Measurements from ENCODE around the gene NUDT5. TPM values are rescaled to one million over a fixed set of nuclear protein-coding genes. Genes with fewer than 3 reads are reported as not detected.

Gene NUDT5
- total and polyA plus RNA-seq, 2 of the 13 experiments (the other 11 are each of a cell fraction or from before 2014, with no cell fraction given), result 79.6 to 134 TPM

GRCh38 chr10:12129222-12130111 lies 66.2 kb downstream of the NUDT5 start, which contains the start of gene SEC61A2 (continued):
- TF ChIP-seq PHF20 (CRISPR knock-in tag; IDR thresholded peaks at IDR 0.05), result peak; percentile 43
- TF ChIP-seq JUNB (CRISPR knock-in tag; IDR thresholded peaks at IDR 0.05; ENCODE audit: borderline replicate concordance), result no peak
- no peak for TF ChIP-seq PHF5A (CRISPR knock-in tag; IDR thresholded peaks at IDR 0.05; ENCODE audit: low read depth, unreplicated experiment)
- TF ChIP-seq ZNF609 (CRISPR knock-in tag; IDR thresholded peaks at IDR 0.05; ENCODE audit: borderline replicate concordance), result no peak
- no peak for TF ChIP-seq ATM (IDR thresholded peaks at IDR 0.05; ENCODE audit: borderline replicate concordance)
- no peak for TF ChIP-seq POLR2AphosphoS2 (IDR thresholded peaks at IDR 0.05; ENCODE audit: low read depth, low read length)
- TF ChIP-seq RFX1 (IDR thresholded peaks at IDR 0.05), result peak; percentile 93
- TF ChIP-seq ZBTB4 (CRISPR knock-in tag; IDR thresholded peaks at IDR 0.05; ENCODE audit: borderline replicate concordance), result no peak
- TF ChIP-seq POLR2G (IDR thresholded peaks at IDR 0.05; ENCODE audit: low read depth, low read length), result peak; percentile 84
- TF ChIP-seq TRAFD1 (CRISPR knock-in tag; IDR thresholded peaks at IDR 0.05; ENCODE audit: borderline replicate concordance), result no peak
- 0 out of 2 replicates have a peak, but pooled peaks have one; percentile 10 for TF ChIP-seq ATF3 (CRISPR knock-in tag; IDR thresholded peaks at IDR 0.05)
- no peak for TF ChIP-seq ZNF414 (CRISPR knock-in tag; IDR thresholded peaks at IDR 0.05)
- TF ChIP-seq ZNF33A (CRISPR knock-in tag; IDR thresholded peaks at IDR 0.05; ENCODE audit: borderline replicate concordance), result no peak
- no peak for TF ChIP-seq ZNF234 (CRISPR knock-in tag; conservative IDR thresholded peaks at IDR 0.05)
- TF ChIP-seq REXO4 (CRISPR knock-in tag; IDR thresholded peaks at IDR 0.05; ENCODE audit: borderline replicate concordance), result no peak
- TF ChIP-seq RFX3 (CRISPR knock-in tag; IDR thresholded peaks at IDR 0.05), result peak; percentile 66
- TF ChIP-seq ZNF747 (CRISPR knock-in tag; IDR thresholded peaks at IDR 0.05; ENCODE audit: borderline replicate concordance), result peak; percentile 53; the same call in 1 of the 2 replicates

All from HepG2 (cell line).